Measurements from ENCODE around the gene MCM5. TPM values are rescaled to one million over a fixed set of nuclear protein-coding genes. Genes with fewer than 3 reads are reported as not detected.

Gene MCM5
- total and polyA plus RNA-seq, 8 donors = 34.9 to 83.4 (median 63.9) TPM

GRCh38 chr22:35440129-35440528 lies 40.2 kb downstream of the MCM5 start:
- DNase-seq (no peak), ATAC-seq (no peak)
- no peak overlapping the region for H3K4me3 ChIP-seq
- H3K36me3 ChIP-seq = no peaks in the 10 kb centered on the region
- TF ChIP-seq CTCF (IDR thresholded peaks at IDR 0.05) = no peak
- intact Hi-C loops (cut with DNase I) = no loop called here
- no peaks in the 10 kb centered on the region for H3K4me1 ChIP-seq
- no peak overlapping the region for H3K27ac ChIP-seq
- no peaks in the 10 kb centered on the region for H3K9me3 ChIP-seq
- no peaks in the 10 kb centered on the region for H3K27me3 ChIP-seq

GRCh38 chr22:35441489-35442100 lies 41.7 kb downstream of the MCM5 start:
- Histone ChIP-seq H3K4me1 (no peaks in the 10 kb centered on the region), H3K27me3 (no peaks in the 10 kb centered on the region), H3K9me3 (no peaks in the 10 kb centered on the region), H3K27ac (no peak overlapping the region), H3K4me3 (no peak overlapping the region), H3K36me3 (no peaks in the 10 kb centered on the region)
- DNase-seq (peak in 1 of 4 donors; percentile 37), ATAC-seq (no peak)
- intact Hi-C loops (cut with DNase I) = no loop called here
- TF ChIP-seq CTCF (IDR thresholded peaks at IDR 0.05) = no peak

GRCh38 chr22:35442471-35442870 lies 42.5 kb downstream of the MCM5 start:
- no peak for TF ChIP-seq CTCF (IDR thresholded peaks at IDR 0.05)
- DNase-seq (no peak), ATAC-seq (no peak)
- intact Hi-C loops (cut with DNase I) = no loop called here
- Histone ChIP-seq H3K27me3 (no peaks in the 10 kb centered on the region), H3K27ac (no peak overlapping the region), H3K4me3 (no peak overlapping the region), H3K9me3 (no peaks in the 10 kb centered on the region), H3K4me1 (no peaks in the 10 kb centered on the region), H3K36me3 (peaks cover 0 to 4% of the 10 kb centered on the region in 2 donors)

- no peak for DNase-seq
- H3K9me3 ChIP-seq = no peaks in the 10 kb centered on the region
- intact Hi-C loops (cut with DNase I) = no loop called here
- peaks cover 0 to 4% of the 10 kb centered on the region in 2 donors for H3K36me3 ChIP-seq
- ATAC-seq = no peak
- TF ChIP-seq CTCF (IDR thresholded peaks at IDR 0.05) = no peak
- no peaks in the 10 kb centered on the region for H3K27me3 ChIP-seq
- H3K4me3 ChIP-seq = no peak overlapping the region
- no peaks in the 10 kb centered on the region for H3K4me1 ChIP-seq
- H3K27ac ChIP-seq = no peak overlapping the region
Observed at GRCh38 chr22:35443338-35443737, 43.4 kb downstream of the MCM5 start.

- Histone ChIP-seq H3K4me3 (no peak overlapping the region), H3K27me3 (no peaks in the 10 kb centered on the region), H3K9me3 (no peaks in the 10 kb centered on the region), H3K4me1 (no peaks in the 10 kb centered on the region), H3K36me3 (peaks cover 0 to 4% of the 10 kb centered on the region in 2 donors), H3K27ac (no peak overlapping the region)
- peak in 1 of 4 donors; percentile 52 for DNase-seq
- ATAC-seq = no peak
- intact Hi-C loops (cut with DNase I) = no loop called here
- no peak for TF ChIP-seq CTCF (IDR thresholded peaks at IDR 0.05)
Observed at GRCh38 chr22:35443790-35444684, 44.1 kb downstream of the MCM5 start.

All from left lung (tissue), 10 donors.